Endometrial microvascular endothelial cells (primary cell): Measurements from ENCODE around the gene MVB12B. TPM values are rescaled to one million over a fixed set of nuclear protein-coding genes. Genes with fewer than 3 reads are reported as not detected.

Experiments
- in situ Hi-C: cut with HindIII; loops from 2 replicates; pipeline ENCODE4 v1.10.0; 2017; ENCODE audit warnings: low sequenced_read_pairs, low pct_unique_long_range_greater_than_20kb; ENCODE audit errors: inconsistent ontology term
- total RNA-seq: library from RNA; depleted of rRNA; stranded (reverse); fragments of >200 nt; gene quantifications from one replicate; pipeline ENCODE4 v1.2.3, GENCODE V29; 2015; ENCODE audit errors: inconsistent ontology term

The MVB12B gene
- total RNA-seq, 1 donor from 2014 or later: 5.0 TPM

DNA sequence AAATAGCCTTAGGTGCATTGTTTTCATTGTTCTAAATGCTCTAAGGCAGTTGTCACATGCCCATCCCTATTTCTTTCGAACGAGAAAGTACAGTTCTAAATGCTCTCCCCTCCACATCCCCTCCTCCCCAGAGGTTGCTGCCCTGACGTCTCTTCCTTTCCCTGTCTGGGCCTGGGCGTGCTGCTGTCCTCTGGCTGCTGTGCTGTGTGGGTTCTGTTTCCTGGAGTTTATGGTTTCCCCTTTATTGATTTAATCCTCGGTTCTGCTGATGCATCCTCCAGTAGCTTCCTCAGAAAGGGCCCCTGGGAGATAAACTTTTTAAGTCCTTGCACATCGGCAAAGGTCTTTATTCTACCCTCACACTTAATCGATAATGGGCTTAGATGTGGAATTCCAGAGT lies 48.8 kb downstream of the MVB12B start:
- in situ Hi-C loops: no loop called here

- in situ Hi-C loops: no loop called here
Observed at GRCh38 chr9:126376311-126377175, 49.9 kb downstream of the MVB12B start.

DNA sequence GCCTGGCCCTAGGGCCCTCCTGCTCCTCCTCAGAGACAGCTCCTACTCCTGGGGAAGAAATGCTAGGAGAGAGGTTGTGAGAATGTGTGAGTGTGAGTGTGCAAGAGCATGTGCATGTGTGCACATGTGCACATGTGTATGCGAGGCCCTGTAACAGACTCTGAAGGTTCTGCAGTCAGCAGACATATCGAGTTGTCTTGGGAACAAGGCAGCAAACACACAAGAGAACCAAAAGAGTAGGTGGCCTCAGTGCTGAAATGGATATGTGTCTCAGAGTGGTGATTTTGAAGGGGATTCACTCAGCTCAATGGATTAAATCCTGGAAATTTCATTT lies 50.5 kb downstream of the MVB12B start:
- in situ Hi-C loops: no loop called here

DNA sequence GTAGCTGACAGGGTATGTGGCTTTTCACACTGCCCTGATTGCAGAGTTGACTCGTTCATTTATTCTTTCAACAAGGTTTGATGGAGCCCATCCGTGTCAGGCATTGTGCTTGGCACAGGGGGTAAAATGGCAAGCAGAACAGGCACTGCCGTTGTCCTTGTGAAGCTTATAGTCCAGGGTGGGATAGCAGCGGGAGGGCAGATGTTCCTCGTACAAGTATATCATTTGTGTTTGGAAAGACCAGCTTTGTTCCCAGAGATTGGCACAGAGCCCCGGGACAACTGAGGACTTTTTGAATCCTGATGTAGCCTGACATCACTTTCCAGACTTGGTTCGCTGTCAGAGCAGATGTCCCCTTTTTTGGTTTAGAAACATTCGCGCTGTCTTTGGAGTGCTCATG lies 50.9 kb downstream of the MVB12B start:
- in situ Hi-C loops: no loop called here

GRCh38 chr9:126378761-126379160 lies 52.1 kb downstream of the MVB12B start:
- in situ Hi-C loops: no loop called here

- in situ Hi-C loops: no loop called here
Observed at GRCh38 chr9:126379661-126380360, 53.2 kb downstream of the MVB12B start.

- in situ Hi-C loops: no loop called here
Observed at GRCh38 chr9:126380447-126380846, 53.8 kb downstream of the MVB12B start.

DNA sequence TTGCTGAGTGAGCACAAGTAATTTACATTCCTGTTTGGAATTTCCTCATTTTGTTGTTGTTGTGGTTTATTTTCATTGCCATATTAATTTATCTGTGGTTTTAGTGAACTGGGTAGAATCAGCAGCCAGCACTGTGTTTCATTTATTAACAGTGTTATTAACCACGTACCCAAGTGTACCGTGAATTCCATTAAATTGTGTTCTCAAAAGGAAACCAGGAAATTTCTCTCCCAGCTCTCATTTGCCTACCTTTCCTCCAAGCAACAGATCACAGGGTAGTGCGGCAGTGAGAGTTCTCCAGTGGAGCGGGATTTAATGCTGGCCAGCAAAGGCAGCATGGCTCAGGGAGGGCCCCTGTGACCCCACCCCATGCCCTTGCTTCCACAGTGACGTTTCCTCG lies 54.6 kb downstream of the MVB12B start:
- in situ Hi-C loops: no loop called here

- in situ Hi-C loops: no loop called here
Observed at GRCh38 chr9:126383406-126384046, 56.9 kb downstream of the MVB12B start.

DNA sequence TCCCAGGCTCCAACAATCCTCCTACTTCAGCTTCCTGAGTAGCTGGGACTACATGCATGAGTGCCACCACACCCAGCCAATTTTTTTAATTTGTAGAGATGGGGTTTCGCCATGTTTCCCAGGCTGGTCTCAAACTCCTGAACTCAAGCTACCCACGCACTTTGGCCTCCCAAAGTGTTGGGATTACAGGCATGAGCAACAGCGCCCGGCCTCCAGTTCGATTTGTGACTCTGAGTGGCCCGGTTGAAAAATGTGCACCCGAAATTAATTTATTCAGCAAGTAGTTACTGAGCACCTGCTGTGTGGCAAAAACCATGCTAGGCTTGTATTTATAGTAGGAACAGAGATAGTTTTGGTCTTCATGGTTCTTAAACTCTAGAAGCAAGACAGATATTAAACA lies 58.3 kb downstream of the MVB12B start:
- in situ Hi-C loops: no loop called here

GRCh38 chr9:126386088-126386487 lies 59.5 kb downstream of the MVB12B start:
- in situ Hi-C loops: no loop called here

GRCh38 chr9:126386776-126387175 lies 60.1 kb downstream of the MVB12B start:
- in situ Hi-C loops: no loop called here

DNA sequence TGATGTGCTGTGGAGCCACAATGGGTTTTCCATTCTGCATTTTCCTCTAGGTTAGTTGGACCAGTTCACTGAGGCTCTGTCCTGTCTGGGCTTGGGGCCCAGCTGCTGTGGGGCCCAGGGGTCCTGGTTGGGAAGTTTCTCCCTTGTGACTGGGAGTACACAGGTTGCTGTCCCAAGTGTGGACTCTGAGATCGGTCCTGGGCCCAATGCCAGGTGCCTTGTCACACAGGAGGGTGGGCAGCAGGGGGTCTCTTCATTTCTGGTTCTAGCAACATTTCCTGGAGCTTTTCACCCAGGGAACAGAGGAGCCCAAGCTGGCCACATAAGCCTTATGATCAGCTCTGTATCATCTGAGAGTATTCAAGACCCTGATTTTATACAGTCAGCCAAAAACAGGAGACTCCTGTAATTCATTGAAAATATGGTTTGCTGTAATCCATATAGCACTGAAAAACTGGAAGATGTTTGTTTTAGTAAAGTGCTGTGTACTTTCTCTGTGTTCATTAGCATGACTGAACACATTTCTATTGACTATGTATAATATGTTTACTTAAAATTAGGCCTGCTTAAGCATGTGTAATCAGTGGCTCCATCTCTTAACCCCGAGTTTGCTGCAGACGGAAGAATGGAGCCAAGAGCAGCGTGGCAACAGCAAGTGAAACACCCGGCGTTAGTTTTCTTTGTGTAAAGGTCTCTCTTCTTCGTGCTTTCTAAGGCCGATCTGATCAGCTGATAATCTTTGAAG lies 62.5 kb downstream of the MVB12B start:
- in situ Hi-C loops: no loop called here

DNA sequence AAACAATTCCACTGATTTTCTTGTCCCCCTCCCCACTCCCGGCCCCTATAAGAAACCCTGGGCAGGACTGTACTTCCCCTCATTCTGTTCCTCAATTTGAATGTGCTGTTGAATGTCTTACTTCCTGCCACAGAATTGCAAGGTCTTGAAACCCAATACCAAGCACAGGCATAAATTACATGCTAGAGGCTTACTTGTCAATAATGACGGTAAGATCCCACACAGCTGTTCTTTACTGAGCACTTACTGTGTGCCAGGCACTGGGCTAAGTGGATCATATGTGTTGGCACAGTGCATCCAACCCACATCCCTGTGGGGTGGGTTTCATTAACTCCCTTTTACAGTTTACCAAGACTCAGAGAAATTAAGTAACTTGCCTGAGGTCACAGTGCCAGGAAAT lies 63.4 kb downstream of the MVB12B start:
- in situ Hi-C loops: no loop called here

DNA sequence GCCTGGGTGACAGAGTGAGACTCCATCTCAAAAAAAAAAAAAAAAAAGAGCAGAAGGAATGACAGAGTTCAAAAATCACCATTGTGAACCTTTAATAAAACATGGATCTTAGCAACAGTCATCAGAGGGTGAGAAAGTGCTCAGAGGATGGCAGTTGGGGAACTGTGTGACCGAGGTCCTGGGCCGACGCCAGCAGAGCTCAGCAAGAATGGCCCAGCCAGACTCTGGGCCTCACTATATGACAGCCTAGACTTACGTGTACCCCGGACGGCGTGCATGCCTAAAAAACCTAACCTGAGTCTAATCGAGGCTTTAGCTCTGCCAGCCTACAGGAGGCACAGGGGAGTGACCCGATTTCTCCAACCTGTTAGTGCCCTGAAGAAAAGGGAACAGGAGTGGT lies 64.3 kb downstream of the MVB12B start:
- in situ Hi-C loops: no loop called here

DNA sequence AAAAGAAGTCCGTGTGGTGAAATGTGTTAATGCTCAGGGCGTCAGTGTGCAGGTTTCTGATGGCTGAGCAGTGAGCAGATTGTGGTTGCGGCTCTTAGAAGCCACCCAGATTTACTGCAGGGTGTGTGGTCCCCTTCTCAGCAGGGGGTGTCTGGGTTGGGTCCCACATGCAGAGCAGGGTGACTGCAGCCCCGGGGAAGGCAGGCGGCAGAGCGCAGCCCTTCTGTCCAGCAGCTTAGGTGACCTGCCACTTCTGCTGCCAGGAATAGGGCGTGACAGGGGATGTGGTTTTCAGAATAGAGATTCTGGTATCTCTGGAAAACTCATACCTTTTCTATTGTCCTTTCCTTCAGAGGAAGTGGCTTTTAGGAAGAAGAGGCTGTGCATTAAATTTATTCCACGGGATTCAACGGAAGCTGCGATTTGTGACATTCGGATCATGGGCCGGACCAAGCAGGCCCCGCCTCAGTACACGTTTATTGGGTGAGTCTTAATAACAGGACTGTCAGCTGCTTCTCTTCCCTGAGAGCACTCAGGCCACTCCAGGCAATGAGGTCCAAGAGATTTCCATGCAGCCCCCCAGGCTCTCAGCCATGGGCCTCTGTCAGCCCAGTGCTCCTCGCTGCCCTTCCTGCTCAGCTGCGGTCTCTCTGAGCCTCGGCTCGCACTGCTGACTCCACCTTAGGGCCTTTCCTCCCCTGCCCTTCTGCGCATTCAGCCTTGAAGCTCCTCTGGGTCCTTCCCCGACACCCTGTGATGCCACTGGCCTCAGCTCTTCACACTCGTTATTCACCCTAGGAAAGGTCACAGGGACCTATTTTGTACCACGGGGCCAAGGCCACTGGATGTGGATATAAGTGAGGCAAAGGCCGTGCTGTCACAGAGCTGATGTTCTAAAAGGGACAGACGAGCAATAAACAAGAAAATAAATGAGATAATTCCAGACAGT lies 65.4 kb downstream of the MVB12B start:
- in situ Hi-C loops: no loop called here

DNA sequence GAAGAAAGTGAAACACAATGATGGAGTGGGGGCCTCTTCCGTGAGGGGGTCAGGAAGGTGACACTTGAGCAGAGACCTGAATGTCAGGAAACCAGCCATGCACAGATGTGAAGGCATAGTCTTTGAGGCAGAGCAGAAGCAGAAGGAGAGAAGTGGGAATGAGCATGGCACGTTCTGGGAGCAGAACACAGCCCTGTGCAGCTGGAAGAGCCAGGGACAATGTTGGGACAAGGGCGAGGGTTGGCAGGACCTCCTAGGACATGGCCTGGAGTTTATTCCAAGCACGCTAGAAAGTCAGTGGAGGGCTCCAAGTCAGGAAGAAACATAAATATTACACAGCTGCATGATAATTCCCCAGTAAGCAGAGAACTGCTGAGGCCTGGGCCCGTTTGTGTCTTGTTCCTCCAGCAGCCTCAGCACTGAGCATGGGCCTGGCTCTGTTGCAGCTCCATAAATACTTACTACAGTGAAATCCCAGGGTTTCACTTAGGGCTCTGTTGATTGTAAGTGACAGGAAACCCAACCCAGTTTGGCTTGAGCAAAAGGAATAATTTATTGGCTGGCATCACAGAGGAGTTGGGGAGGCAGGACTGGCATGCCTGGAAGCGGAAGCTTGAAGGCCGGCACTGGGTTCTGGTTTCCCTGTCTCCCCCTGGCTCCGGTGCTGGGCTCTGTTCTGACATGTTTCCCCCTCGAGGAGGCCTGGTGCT lies 66.2 kb downstream of the MVB12B start:
- in situ Hi-C loops: no loop called here

DNA sequence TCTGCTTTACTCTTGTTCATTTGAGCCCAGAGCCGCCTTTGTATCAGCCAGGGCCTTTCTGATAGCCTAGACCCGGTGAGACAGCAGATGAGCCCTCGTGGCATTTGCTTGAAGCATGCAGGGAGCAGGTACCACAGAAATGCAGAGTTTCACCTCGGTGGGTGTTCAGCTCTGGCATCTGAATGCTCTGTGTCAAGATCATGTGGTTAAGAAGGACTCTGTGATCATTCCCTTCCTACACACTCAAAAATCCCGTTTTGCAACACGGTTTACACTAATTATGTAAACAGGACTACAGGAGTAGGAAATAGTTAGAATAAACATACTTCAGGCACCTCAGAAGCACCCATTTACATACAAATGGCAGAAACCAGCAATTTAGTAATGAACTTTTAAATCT lies 67.2 kb downstream of the MVB12B start:
- in situ Hi-C loops: no loop called here
